Endothelial cell of umbilical vein (primary cell): Measurements from ENCODE around the gene CA4. TPM values are rescaled to one million over a fixed set of nuclear protein-coding genes. Genes with fewer than 3 reads are reported as not detected.
"Not testable (repeated sequence)": the region's sequence is repeated elsewhere in the genome, so short reads cannot be mapped to it uniquely, and the experiment has no call there.

Experiments used
- BruUV-seq: library from RNA; stranded (reverse); fragments of 400-500 nt; replicated peaks from 2 replicates; lab custom pipeline; 2021; lab: Mats Ljungman, UMichigan
- CTCF ChIA-PET: fragments of 300-600, 350-600 bp; sonication (Branson Sonifier 250); formaldehyde crosslinking; loops from one replicate; lab custom pipeline; 2021; ENCODE audit warnings: antibody characterized with exemption, inconsistent platforms; lab: Charles Lee
- POLR2A ChIA-PET: fragments of 300-600, 350-600 bp; sonication (Branson Sonifier 250); formaldehyde crosslinking; loops from one replicate; lab custom pipeline; 2021; ENCODE audit warnings: antibody characterized with exemption, inconsistent platforms; lab: Charles Lee
- DNase-seq: peaks from one replicate; pipeline ENCODE4 v3.0.0-alpha.2; 2011; ENCODE audit warnings: low read depth, low spot score
- FAIRE-seq: peaks from 2 replicates; lab custom pipeline; 2011; peaks lifted over from hg19 to GRCh38; lab: Jason Lieb, UNC
- H2AFZ ChIP-seq: 2 replicates; pipeline ENCODE4 v1.6.0; 2012; ENCODE audit warnings: low read depth, low read length, control low read depth, inconsistent platforms
- H3K27ac ChIP-seq: 2 replicates; pipeline ENCODE4 v1.5.1; 2011; ENCODE audit warnings: low read depth, mild to moderate bottlenecking, control low read depth, low read length, moderate library complexity; ENCODE audit not compliant: insufficient read depth
- H3K27me3 ChIP-seq, 2 experiments: 2 replicates each; pipeline versions ENCODE4 v1.6.0 to v1.6.1; 2011; ENCODE audit warnings: low read length in 2 of 2, mixed read lengths in 1 of 2; ENCODE audit not compliant: control insufficient read depth in 2 of 2, insufficient read depth in 2 of 2
- H3K36me3 ChIP-seq, 2 experiments: 2 replicates in 1 of 2; 3 replicates in 1 of 2; pipeline ENCODE4 v1.5.1; 2011; ENCODE audit warnings: low read length in 2 of 2, mild to moderate bottlenecking in 1 of 2, moderate library complexity in 1 of 2; ENCODE audit not compliant: control insufficient read depth in 2 of 2, insufficient read depth in 2 of 2; ENCODE audit errors: extremely low read depth in 1 of 2
- H3K4me1 ChIP-seq: 3 replicates; pipeline ENCODE4 v1.5.1; 2011; ENCODE audit warnings: mild to moderate bottlenecking, low read length; ENCODE audit not compliant: control insufficient read depth, insufficient read depth; ENCODE audit errors: extremely low read depth
- H3K4me2 ChIP-seq: 2 replicates; pipeline ENCODE4 v1.6.1; 2011; ENCODE audit warnings: low read length, control low read depth, mixed read lengths; ENCODE audit not compliant: insufficient read depth
- H3K4me3 ChIP-seq, 3 experiments: fragments of 200-600 bp in 1 of 3; sonication (generic), shearing (Covaris generic) in 1 of 3; replicated peaks in 1 of 3; 2 replicates each; pipeline ENCODE4 v1.5.1; 2011 to 2016; ENCODE audit warnings: control low read depth in 3 of 3, low read length in 3 of 3, mild to moderate bottlenecking in 2 of 3, inconsistent platforms in 1 of 3, low read depth in 1 of 3, moderate library complexity in 1 of 3; ENCODE audit not compliant: insufficient read depth in 1 of 3
- H3K79me2 ChIP-seq: 2 replicates; pipeline ENCODE4 v1.6.0; 2012; ENCODE audit warnings: low read length, inconsistent platforms; ENCODE audit not compliant: control insufficient read depth, insufficient read depth
- H3K9ac ChIP-seq: replicated peaks from 2 replicates; pipeline ENCODE3; 2011; ENCODE audit warnings: low read length, control low read depth; ENCODE audit not compliant: insufficient read depth; ENCODE audit errors: extremely low read depth
- H3K9me1 ChIP-seq: replicated peaks from 3 replicates; pipeline ENCODE4 v1.6.0; 2011; ENCODE audit warnings: mild to moderate bottlenecking, low read length; ENCODE audit not compliant: control insufficient read depth, insufficient read depth; ENCODE audit errors: extremely low read depth
- H3K9me3 ChIP-seq: replicated peaks from 2 replicates; pipeline ENCODE4 v1.5.1; 2012; ENCODE audit warnings: low read length, inconsistent platforms; ENCODE audit not compliant: control insufficient read depth, insufficient read depth
- H4K20me1 ChIP-seq: replicated peaks from 2 replicates; pipeline ENCODE3; 2011; ENCODE audit warnings: mild to moderate bottlenecking, low read length; ENCODE audit not compliant: control insufficient read depth, insufficient read depth; ENCODE audit errors: extremely low read depth
- CTCF ChIP-seq, 2 donors: IDR thresholded peaks; 1 replicate in 1 of 2; 2 replicates in 1 of 2; pipeline ENCODE4 v1.5.1; 2011; ENCODE audit warnings: low read length in 2 of 2, mild to moderate bottlenecking in 2 of 2, moderate library complexity in 2 of 2, control low read depth in 1 of 2, inconsistent platforms in 1 of 2, low read depth in 1 of 2; ENCODE audit not compliant: insufficient read depth in 1 of 2; ENCODE audit errors: extremely low read depth in 1 of 2
- EZH2 ChIP-seq: IDR thresholded peaks from 2 replicates; pipeline ENCODE4 v1.6.1; 2012; ENCODE audit warnings: borderline replicate concordance, low read depth, mild to moderate bottlenecking, moderate library complexity, low read length, inconsistent platforms; ENCODE audit not compliant: severe bottlenecking
- FOS ChIP-seq: IDR thresholded peaks from 2 replicates; pipeline ENCODE4 v1.6.1; 2011; ENCODE audit warnings: mild to moderate bottlenecking, low read length, moderate library complexity, borderline replicate concordance; ENCODE audit not compliant: insufficient read depth
- GATA2 ChIP-seq: IDR thresholded peaks from 2 replicates; pipeline ENCODE4 v1.7.0; 2011; ENCODE audit warnings: low read depth, mild to moderate bottlenecking, moderate library complexity, mixed read lengths, low read length; ENCODE audit not compliant: insufficient read length, insufficient read depth
- JUN ChIP-seq: IDR thresholded peaks from 2 replicates; pipeline ENCODE4 v1.6.1; 2011; ENCODE audit warnings: borderline replicate concordance, low read depth; ENCODE audit not compliant: insufficient read length, insufficient read depth
- MAX ChIP-seq: IDR thresholded peaks from 2 replicates; pipeline ENCODE4 v1.6.1; 2011; ENCODE audit not compliant: insufficient read depth, insufficient read length
- MYC ChIP-seq: IDR thresholded peaks from one replicate; pipeline ENCODE4 v1.6.1; 2011; ENCODE audit warnings: mild to moderate bottlenecking, low read depth, low read length
- POLR2A ChIP-seq: IDR thresholded peaks from 2 replicates; pipeline ENCODE4 v1.6.1; 2012; ENCODE audit warnings: low read depth, mild to moderate bottlenecking, control low read depth, low read length
- POLR2AphosphoS5 ChIP-seq: IDR thresholded peaks from 2 replicates; pipeline ENCODE4 v1.6.1; 2012; ENCODE audit warnings: low read depth, mild to moderate bottlenecking, control low read depth, low read length, moderate library complexity; ENCODE audit not compliant: insufficient read depth
- dilution Hi-C: fragments of 300-500 bp; cut with MboI; formaldehyde crosslinking; loops from one replicate; pipeline ENCODE4 v1.15.0; 2019; ENCODE audit warnings: low sequenced_read_pairs; ENCODE audit not compliant: extremely low pct_ligation_motif_present
- intact Hi-C: fragments of 100-400 bp; cut with micrococcal nuclease; formaldehyde crosslinking; loops from one replicate; pipeline ENCODE4 v1.10.0; 2022
- polyA plus RNA-seq, 4 experiments: library from polyadenylated mRNA; depleted of rRNA in 3 of 4; stranded (reverse) in 3 of 4; unstranded in 1 of 4; fragments of >200 nt; gene quantifications; 2 replicates each; pipeline versions ENCODE4 v1.2.1 to v1.2.3, GENCODE V29; 2011 to 2012; ENCODE audit warnings: missing spikeins in 1 of 4
- total RNA-seq: library from RNA; stranded (reverse); gene quantifications from 2 replicates; pipeline ENCODE4 v1.2.3, GENCODE V29; 2021

The CA4 gene
- total and polyA plus RNA-seq, 2 donors (not counting 3 experiments of a cell fraction or from before 2014, with no cell fraction given): 0.17 to 0.29 TPM

GRCh38 chr17:60119807-60120748, 29.7 kb upstream of the CA4 start:
- POLR2A ChIA-PET, H2AFZ ChIP-seq, H3K9me3 ChIP-seq, dilution Hi-C loops, H3K79me2 ChIP-seq, H3K4me2 ChIP-seq, intact Hi-C loops, CTCF ChIA-PET, H3K27ac ChIP-seq, H3K9ac ChIP-seq, H3K27me3 ChIP-seq, DNase-seq, H3K36me3 ChIP-seq, H3K4me1 ChIP-seq, BruUV-seq, H4K20me1 ChIP-seq, H3K4me3 ChIP-seq, H3K9me1 ChIP-seq: not testable (repeated sequence)
- peak; percentile 89 for FAIRE-seq

GRCh38 chr17:60127068-60128064, 22.4 kb upstream of the CA4 start:
- H2AFZ ChIP-seq: no peak overlapping the region
- FAIRE-seq (no peak), DNase-seq (no peak)
- no peaks in the 10 kb centered on the region for H3K79me2 ChIP-seq
- dilution Hi-C loops (no loop called here), intact Hi-C loops (no loop called here)
- no peak overlapping the region for H3K4me2 ChIP-seq
- no peak overlapping the region for H3K4me3 ChIP-seq
- H3K9ac ChIP-seq: no peak overlapping the region
- H3K9me1 ChIP-seq: no peaks in the 10 kb centered on the region
- no peaks in the 10 kb centered on the region for H3K27me3 ChIP-seq
- H3K9me3 ChIP-seq: no peaks in the 10 kb centered on the region
- H3K4me1 ChIP-seq: no peaks in the 10 kb centered on the region
- no peak overlapping the region for H3K27ac ChIP-seq
- H3K36me3 ChIP-seq: peaks cover 0 to under 1% of the 10 kb centered on the region in 2 experiments
- TF ChIP-seq GATA2 (no peak), POLR2A (no peak), MYC (no peak), JUN (no peak), FOS (no peak), POLR2AphosphoS5 (no peak), CTCF (IDR thresholded peaks at IDR 0.05; ENCODE audit: extremely low read depth in 1 of 2, insufficient read depth in 1 of 2, low read depth in 1 of 2, low read length in 2 of 2) (no peak), EZH2 (no peak), MAX (no peak)
- BruUV-seq: no TSS peak
- ChIA-PET POLR2A (no interaction called here), CTCF (interaction anchor here (1.1 to 1.4 kb wide), 3 partner anchors 13 to 104 kb away, joined by 3 to 5 read pairs (median 4); no protein-coding TSS in a partner anchor)
- H4K20me1 ChIP-seq: no peaks in the 10 kb centered on the region
